ENCODE measurements around the gene RPL6. TPM values are rescaled to one million over a fixed set of nuclear protein-coding genes. Genes with fewer than 3 reads are reported as not detected.
A peak's percentile ranks its signal among the peaks of the same experiment; 100 is the strongest.
"Not testable (repeated sequence)": the region's sequence is repeated elsewhere in the genome, so short reads cannot be mapped to it uniquely, and the experiment has no call there.

RPL6 gene
- total and polyA plus RNA-seq, 10 donors: 891 to 4,440 (median 1,270) TPM

DNA sequence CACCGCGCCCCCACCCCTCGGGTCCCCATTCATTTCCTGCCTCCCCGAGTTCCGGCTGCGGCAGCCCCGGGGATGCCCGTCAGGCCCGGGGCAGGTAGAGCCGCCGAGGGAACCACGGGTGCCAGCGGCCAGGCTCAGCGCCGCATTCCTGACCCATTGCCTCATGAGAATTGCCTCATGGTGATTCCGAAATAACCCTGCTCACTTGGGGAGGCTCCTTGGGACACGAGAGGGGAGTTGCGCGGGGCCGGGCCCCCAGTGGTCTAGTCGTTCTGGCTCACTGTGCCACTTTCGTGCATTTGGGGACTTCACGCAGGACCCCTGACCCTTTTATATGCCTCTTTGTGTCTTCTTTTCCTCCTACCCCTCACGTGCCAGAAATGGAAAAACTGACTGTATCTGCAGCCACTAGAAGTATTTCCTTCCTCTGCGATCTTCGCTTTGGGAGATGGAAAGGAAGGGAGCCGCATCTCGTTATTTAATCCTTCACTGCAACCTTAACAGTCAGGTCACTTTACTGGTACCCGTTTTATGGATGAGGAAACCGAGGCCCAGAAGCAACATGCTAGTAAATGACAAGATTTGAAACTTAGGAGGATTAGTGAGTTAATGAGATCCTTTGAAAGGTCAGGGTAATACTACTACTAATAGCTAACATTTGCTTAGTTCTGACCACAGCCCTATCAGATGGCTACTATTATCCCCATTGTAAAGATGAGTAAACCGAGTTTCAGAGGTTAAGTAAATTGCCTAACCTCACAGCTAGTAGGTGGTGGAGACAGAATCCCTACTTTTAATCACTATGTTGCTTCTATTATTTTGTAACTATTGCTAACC lies 10.1 kb upstream of the RPL6 start:
- DNase-seq: no peak
- 3 to 7% (median 4%) methylated on average over 15 to 31 of the region's 31 CpGs for WGBS, 5 donors
- peak overlapping the region; percentile 81 to 96 (median 92) for H3K4me3 ChIP-seq
- TF ChIP-seq POLR2A (IDR thresholded peaks at IDR 0.05): no peak
- TF ChIP-seq POLR2AphosphoS5 (IDR thresholded peaks at IDR 0.05): no peak
- TF ChIP-seq CTCF (IDR thresholded peaks at IDR 0.05 in 8 of 11, conservative IDR thresholded peaks at IDR 0.05 in 3 of 11): peak in 3 of 11 experiments; percentile 9 to 12 (median 10)
- intact Hi-C loops (cut with DNase I; ENCODE audit: low total_unique reads): no loop called here
- H3K27me3 ChIP-seq (replicated peaks in 1 of 7): no peaks in the 10 kb centered on the region
- no peaks in the 10 kb centered on the region for H3K36me3 ChIP-seq
- no peaks in the 10 kb centered on the region for H3K9me3 ChIP-seq
- peak overlapping the region; percentile 91 to 99 (median 96) for H3K27ac ChIP-seq
- H3K4me1 ChIP-seq: peaks cover 23 to 67% (median 51%) of the 10 kb centered on the region in 6 donors

DNA sequence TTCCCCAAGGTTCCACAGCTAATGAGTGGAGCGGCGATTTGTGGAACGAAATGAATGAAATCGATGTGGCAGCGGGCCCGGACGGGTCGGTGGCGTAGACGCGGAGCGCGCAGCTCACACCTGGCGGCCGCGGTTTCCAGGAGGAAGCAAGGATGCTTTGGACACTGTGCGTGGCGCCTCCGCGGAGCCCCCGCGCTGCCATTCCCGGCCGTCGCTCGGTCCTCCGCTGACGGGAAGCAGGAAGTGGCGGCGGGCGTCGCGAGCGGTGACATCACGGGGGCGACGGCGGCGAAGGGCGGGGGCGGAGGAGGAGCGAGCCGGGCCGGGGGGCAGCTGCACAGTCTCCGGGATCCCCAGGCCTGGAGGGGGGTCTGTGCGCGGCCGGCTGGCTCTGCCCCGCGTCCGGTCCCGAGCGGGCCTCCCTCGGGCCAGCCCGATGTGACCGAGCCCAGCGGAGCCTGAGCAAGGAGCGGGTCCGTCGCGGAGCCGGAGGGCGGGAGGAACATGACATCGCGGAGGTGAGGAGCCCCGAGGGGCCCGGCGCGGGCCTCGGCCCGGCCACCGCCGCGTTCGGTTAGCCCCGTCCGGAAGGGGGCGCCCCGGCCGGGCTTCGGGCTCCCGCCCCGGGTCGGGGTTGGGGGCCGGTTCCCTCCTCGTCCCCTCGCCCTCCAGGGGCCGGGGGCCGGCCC lies 9.3 kb upstream of the RPL6 start, which contains the start of gene PTPN11:
Gene PTPN11 (plus strand): TSS at position 340 of the 689 bp plus-strand sequence. CDS start 165 bp downstream, at position 505.
- Histone ChIP-seq H3K9me3 (no peaks in the 10 kb centered on the region), H3K4me3 (peak within 1 kb of the TSS; percentile 81 to 96 (median 92)), H3K27me3 (replicated peaks in 1 of 7) (no peaks in the 10 kb centered on the region), H3K27ac (peak within 1 kb of the TSS; percentile 91 to 99 (median 96)), H3K36me3 (no peaks in the 10 kb centered on the region), H3K4me1 (peaks cover 23 to 60% (median 44%) of the 10 kb centered on the region in 6 donors)
- WGBS, 5 donors: 0 to 1% (median 1%) methylated on average over 33 to 89 of the region's 89 CpGs
- TF ChIP-seq CTCF (IDR thresholded peaks at IDR 0.05 in 8 of 11, conservative IDR thresholded peaks at IDR 0.05 in 3 of 11) (peak in 7 of 11 experiments; percentile 18 to 63 (median 55)), POLR2A (IDR thresholded peaks at IDR 0.05) (peak; percentile 79 to 92 (median 91)), POLR2AphosphoS5 (IDR thresholded peaks at IDR 0.05) (peak; percentile 99 to 100 (median 100))
- DNase-seq: peak; percentile 97
- intact Hi-C loops (cut with DNase I; ENCODE audit: low total_unique reads): no loop called here

- TF ChIP-seq CTCF (IDR thresholded peaks at IDR 0.05 in 8 of 11, conservative IDR thresholded peaks at IDR 0.05 in 3 of 11) (no peak), POLR2A (IDR thresholded peaks at IDR 0.05) (no peak), POLR2AphosphoS5 (IDR thresholded peaks at IDR 0.05) (no peak)
- no peaks in the 10 kb centered on the region for H3K27me3 ChIP-seq (replicated peaks in 1 of 7)
- H3K36me3 ChIP-seq: no peaks in the 10 kb centered on the region
- peak overlapping the region; percentile 81 to 96 (median 92) for H3K4me3 ChIP-seq
- H3K4me1 ChIP-seq: peaks cover 23 to 55% (median 43%) of the 10 kb centered on the region in 6 donors
- no peaks in the 10 kb centered on the region for H3K9me3 ChIP-seq
- no peak for DNase-seq
- 1 to 2% (median 2%) methylated on average over 18 of the region's 18 CpGs for WGBS, 5 donors
- intact Hi-C loops (cut with DNase I; ENCODE audit: low total_unique reads): no loop called here
- peak overlapping the region; percentile 91 to 99 (median 96) for H3K27ac ChIP-seq
These were observed 8.8 kb upstream of the RPL6 start for GRCh38 chr12:112418273-112418607.

GRCh38 chr12:112415457-112415856 lies 6.1 kb upstream of the RPL6 start:
- WGBS, 5 donors: 84 to 96% (median 92%) methylated on average over 4 of the region's 4 CpGs
- H3K27me3 ChIP-seq (replicated peaks in 1 of 7): not testable (repeated sequence)

More at GRCh38 chr12:112415457-112415856, 6.1 kb upstream of the RPL6 start:
- DNase-seq; H3K9me3 ChIP-seq; H3K27ac ChIP-seq; H3K36me3 ChIP-seq; H3K4me3 ChIP-seq; intact Hi-C loops (cut with DNase I; ENCODE audit: low total_unique reads): not testable (repeated sequence)
- peaks cover 13 to 37% (median 24%) of the 10 kb centered on the region in 6 donors for H3K4me1 ChIP-seq

Data from spleen (tissue), 11 donors.